OCI-LY7 (cell line): Measurements from ENCODE around the gene ANKRD13D.

Experiments used
- CTCF ChIP-seq: fragments of 200-600 bp; sonication (generic); conservative IDR thresholded peaks from 2 replicates; pipeline ENCODE4 v1.5.1; 2014; ENCODE audit warnings: mild to moderate bottlenecking, antibody characterized with exemption, low read length, moderate library complexity, mixed read lengths
- EZH2phosphoT487 ChIP-seq: fragments of 200-600 bp; sonication (generic); IDR thresholded peaks from 2 replicates; pipeline ENCODE4 v1.6.1; 2018; ENCODE audit warnings: low read depth, borderline replicate concordance, mild to moderate bottlenecking, mixed run types, antibody characterized with exemption, low read length, moderate library complexity, mixed read lengths

DNA sequence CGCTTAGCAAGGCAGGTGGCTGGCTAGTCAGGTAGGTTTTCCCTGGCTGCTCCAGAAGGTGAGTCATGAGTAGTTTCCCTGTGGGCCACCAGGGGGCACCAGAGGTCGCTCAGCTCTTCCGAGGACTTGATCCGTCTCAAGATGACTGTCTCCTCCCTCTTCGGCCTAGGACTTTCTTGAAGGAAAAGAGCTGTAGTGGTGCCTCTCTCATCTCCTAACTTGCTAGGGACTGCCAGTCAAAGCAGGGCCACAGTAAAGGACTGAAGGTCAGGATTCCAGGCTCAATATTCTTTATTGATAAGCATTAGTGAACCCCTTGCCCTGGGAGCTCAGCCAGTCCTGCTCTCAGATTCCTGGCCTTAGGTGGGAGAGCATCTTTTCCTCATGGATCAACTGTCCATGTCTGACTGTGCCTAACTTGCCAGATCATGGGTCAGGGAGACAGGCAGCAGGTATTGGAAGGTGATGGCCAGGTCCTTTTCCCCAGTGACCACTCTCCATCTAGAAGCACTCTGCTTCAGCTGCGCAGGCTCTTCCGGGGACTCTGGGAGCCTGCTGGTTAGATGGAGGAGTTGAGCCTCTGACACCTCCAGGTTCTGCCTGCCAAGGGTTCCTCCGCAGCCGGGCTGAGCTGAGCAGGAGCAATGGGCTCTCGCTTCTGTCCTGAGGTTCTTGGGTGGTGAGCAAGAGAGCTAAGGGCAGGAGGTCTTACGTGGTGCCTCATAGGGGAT is 62.3 kb downstream of the ANKRD13D start:
- TF ChIP-seq CTCF (peak; percentile 94), EZH2phosphoT487 (no peak)
